ENCODE data around the gene IPO4.

Gene IPO4, protein sequence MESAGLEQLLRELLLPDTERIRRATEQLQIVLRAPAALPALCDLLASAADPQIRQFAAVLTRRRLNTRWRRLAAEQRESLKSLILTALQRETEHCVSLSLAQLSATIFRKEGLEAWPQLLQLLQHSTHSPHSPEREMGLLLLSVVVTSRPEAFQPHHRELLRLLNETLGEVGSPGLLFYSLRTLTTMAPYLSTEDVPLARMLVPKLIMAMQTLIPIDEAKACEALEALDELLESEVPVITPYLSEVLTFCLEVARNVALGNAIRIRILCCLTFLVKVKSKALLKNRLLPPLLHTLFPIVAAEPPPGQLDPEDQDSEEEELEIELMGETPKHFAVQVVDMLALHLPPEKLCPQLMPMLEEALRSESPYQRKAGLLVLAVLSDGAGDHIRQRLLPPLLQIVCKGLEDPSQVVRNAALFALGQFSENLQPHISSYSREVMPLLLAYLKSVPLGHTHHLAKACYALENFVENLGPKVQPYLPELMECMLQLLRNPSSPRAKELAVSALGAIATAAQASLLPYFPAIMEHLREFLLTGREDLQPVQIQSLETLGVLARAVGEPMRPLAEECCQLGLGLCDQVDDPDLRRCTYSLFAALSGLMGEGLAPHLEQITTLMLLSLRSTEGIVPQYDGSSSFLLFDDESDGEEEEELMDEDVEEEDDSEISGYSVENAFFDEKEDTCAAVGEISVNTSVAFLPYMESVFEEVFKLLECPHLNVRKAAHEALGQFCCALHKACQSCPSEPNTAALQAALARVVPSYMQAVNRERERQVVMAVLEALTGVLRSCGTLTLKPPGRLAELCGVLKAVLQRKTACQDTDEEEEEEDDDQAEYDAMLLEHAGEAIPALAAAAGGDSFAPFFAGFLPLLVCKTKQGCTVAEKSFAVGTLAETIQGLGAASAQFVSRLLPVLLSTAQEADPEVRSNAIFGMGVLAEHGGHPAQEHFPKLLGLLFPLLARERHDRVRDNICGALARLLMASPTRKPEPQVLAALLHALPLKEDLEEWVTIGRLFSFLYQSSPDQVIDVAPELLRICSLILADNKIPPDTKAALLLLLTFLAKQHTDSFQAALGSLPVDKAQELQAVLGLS

DNA sequence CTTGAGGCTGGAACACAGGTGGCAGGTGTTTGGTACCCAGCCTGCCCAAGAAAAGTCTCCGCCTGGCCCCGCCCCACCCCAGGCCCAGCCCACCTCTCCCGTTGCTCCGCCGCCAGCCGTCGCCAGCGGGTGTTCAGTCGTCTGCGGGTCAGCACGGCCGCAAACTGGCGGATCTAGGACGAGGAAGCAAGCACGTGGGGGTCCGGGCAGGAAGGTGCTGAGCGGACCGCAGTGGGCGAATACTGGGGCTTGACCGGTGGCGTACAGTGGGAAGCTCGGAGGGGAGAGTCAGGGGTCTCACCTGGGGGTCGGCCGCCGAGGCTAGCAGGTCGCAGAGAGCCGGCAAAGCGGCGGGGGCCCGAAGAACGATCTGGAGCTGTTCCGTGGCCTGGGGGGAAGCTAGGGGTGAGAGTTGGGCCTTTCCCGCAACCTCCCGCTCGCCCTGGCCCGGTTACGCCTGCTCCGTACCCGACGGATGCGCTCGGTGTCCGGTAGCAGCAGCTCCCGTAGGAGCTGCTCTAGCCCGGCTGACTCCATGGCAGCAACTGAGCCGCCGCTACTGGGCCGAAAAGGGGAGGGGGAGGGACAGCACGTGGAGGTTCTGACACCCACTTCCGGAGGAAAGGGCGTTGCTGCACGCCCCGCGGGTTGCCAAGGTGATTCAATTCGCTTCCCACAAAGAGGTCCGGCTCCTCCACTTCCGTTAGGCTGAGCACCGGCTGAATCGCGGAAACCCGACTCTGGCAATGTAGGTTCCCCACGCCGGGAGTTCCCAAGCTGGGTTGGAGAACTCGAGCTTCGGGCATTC lies at the start of gene IPO4:
Gene IPO4, minus strand, starts transcription at position 566 of the 808 bp plus-strand sequence. Its CDS starts 29 bp downstream, at position 537.
- TF ChIP-seq, protein P1, sequence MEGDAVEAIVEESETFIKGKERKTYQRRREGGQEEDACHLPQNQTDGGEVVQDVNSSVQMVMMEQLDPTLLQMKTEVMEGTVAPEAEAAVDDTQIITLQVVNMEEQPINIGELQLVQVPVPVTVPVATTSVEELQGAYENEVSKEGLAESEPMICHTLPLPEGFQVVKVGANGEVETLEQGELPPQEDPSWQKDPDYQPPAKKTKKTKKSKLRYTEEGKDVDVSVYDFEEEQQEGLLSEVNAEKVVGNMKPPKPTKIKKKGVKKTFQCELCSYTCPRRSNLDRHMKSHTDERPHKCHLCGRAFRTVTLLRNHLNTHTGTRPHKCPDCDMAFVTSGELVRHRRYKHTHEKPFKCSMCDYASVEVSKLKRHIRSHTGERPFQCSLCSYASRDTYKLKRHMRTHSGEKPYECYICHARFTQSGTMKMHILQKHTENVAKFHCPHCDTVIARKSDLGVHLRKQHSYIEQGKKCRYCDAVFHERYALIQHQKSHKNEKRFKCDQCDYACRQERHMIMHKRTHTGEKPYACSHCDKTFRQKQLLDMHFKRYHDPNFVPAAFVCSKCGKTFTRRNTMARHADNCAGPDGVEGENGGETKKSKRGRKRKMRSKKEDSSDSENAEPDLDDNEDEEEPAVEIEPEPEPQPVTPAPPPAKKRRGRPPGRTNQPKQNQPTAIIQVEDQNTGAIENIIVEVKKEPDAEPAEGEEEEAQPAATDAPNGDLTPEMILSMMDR (IDR thresholded peaks at IDR 0.05), result no peak
- Histone ChIP-seq H3K4me3 (peak within 1 kb of the TSS; percentile 90), H3K27ac (peak within 1 kb of the TSS; percentile 30 to 88)
- peak; percentile 98 for DNase-seq (ENCODE audit: low spot score)

DNA sequence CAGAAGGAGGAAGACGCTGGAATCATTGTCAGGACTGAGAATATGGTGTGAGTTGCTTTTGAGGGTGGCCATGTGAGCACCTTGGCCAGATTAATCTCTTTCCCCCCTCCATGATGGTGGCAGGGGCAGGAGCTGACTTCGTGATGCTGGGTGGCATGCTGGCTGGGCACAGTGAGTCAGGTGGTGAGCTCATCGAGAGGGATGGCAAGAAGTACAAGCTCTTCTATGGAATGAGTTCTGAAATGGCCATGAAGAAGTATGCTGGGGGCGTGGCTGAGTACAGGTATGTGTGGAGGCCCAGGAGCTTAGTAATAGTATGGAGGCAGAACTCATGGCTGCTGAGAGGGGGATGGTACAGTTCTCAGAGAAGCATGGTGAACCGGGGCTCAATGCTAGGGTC lies 49.5 kb upstream of the IPO4 start:
- H3K27ac ChIP-seq, result no peak overlapping the region
- TF ChIP-seq, protein P1 (IDR thresholded peaks at IDR 0.05), result no peak
- DNase-seq (ENCODE audit: low spot score), result no peak
- no peak overlapping the region for H3K4me3 ChIP-seq

DNA sequence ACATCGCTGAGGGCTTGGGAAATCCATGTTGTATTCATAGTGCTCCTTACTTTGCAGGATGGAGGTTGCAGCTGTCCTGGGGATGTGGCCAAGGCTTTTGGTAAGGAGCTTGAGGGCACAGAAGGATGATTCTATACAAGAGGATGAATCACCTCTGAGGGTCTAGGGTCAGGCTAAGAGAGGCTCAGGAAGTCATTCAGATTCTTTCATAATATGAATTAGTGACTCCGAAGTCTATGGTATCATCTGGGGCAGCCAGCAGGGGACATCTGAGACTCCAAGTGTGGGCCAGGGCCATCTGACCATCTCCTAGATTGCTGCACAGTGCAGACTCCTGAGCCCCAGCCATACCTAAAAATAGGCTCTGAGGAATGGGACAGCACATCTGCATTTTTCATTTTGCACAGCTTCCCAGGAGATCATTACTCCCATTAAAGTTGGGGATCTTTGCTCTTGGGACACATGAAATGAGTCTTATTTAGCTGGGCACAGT lies 48.9 kb upstream of the IPO4 start:
- no peak for DNase-seq (ENCODE audit: low spot score)
- Histone ChIP-seq H3K27ac (no peak overlapping the region), H3K4me3 (no peak overlapping the region)
- TF ChIP-seq, protein P1 (IDR thresholded peaks at IDR 0.05), result no peak

DNA sequence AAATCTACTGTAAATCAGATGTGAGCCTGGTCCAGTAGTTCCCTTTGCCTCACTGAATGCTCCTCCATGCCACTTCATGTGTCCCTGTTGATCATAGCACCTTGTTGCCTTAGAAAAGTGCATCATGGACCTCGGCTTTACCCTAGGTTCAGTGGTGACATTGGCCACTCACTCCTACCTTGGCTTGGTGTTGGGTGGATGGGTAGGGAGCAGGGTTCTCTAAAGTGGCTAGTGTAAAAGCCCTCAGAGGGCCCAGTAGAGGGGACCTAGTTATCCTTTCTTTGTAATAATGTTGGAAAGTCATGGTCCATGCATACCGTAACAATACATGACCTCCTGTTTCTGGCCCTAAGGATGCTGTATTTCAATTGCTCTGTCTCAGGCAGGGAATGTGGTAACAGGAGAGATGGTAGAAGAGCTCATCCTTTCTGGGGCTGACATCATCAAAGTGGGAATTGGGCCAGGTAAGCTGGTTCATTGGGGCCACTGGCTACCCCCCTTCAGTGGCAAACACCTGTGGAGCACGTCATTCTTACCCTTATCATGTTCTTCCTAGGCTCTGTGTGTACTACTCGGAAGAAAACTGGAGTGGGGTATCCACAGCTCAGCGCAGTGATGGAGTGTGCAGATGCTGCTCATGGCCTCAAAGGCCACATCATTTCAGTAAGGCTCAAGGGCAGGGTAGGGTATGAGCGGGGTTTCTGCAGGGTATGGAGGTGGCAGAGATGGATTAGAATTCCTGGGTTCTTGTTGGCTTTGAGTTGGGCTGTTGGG lies 48.3 kb upstream of the IPO4 start:
- Histone ChIP-seq H3K4me3 (no peak overlapping the region), H3K27ac (no peak overlapping the region)
- no peak for DNase-seq (ENCODE audit: low spot score)
- TF ChIP-seq, protein P1 (IDR thresholded peaks at IDR 0.05), result no peak

DNA sequence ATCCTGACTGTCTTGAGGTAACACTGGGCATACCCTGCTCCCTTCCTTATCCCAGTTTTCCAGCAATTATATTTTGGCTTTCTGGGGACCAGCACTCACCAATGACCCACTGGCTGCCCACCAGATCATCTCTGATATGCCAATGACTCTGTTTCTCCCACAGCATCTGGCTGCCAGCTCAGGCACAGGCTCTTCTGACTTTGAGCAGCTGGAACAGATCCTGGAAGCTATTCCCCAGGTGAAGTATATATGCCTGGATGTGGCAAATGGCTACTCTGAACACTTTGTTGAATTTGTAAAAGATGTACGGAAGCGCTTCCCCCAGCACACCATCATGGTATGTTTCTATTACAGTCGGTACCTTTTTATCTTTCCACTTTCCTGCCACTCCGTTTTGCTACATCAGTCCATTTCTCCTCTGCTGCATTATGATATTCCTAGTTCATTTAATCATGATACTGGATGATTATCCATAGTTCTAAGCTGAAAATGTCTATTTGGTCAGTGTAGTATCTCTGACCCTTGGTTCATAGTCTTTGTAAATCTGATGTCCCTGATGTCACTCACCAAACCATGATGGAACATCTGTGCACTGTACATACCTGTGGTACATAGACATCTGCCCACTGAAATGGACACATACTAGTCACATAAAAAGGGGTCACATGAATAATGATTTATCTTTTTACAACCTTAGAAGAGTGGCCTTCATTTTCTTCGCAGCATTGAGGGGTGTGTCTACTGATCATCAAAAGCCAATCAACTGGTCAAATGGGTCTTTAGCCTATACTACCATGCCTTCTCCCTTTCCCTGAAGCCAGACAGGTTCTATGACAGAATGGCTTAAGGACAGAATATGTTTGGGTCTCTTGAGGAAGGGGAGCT lies 47.4 kb upstream of the IPO4 start:
- H3K4me3 ChIP-seq, result no peak overlapping the region
- TF ChIP-seq, protein P1 (IDR thresholded peaks at IDR 0.05), result no peak
- no peak overlapping the region for H3K27ac ChIP-seq
- peak; percentile 36 for DNase-seq (ENCODE audit: low spot score)
